SK-N-MC (cell line): ENCODE measurements around the gene EEF2K.

Experiments
- EZH2 ChIP-seq: fragments of 200-600 bp; sonication (generic); IDR thresholded peaks from one replicate; pipeline ENCODE4 v1.6.1; 2017; ENCODE audit warnings: antibody characterized with exemption
- POLR2AphosphoS5 ChIP-seq: IDR thresholded peaks from 2 replicates; pipeline ENCODE4 v1.6.1; 2012; ENCODE audit warnings: mild to moderate bottlenecking, low read depth, low read length, borderline replicate concordance

GRCh38 chr16:22206013-22206841, at the start of gene EEF2K:
- TF ChIP-seq POLR2AphosphoS5 (peak; percentile 68; the same call in 1 of the 2 replicates), EZH2 (no peak)
